ENCODE measurements around the gene XPOT. TPM values are rescaled to one million over a fixed set of nuclear protein-coding genes. Genes with fewer than 3 reads are reported as not detected.

Gene XPOT
- total and polyA plus RNA-seq, 9 donors = 13.2 to 170 (median 33.8) TPM

DNA sequence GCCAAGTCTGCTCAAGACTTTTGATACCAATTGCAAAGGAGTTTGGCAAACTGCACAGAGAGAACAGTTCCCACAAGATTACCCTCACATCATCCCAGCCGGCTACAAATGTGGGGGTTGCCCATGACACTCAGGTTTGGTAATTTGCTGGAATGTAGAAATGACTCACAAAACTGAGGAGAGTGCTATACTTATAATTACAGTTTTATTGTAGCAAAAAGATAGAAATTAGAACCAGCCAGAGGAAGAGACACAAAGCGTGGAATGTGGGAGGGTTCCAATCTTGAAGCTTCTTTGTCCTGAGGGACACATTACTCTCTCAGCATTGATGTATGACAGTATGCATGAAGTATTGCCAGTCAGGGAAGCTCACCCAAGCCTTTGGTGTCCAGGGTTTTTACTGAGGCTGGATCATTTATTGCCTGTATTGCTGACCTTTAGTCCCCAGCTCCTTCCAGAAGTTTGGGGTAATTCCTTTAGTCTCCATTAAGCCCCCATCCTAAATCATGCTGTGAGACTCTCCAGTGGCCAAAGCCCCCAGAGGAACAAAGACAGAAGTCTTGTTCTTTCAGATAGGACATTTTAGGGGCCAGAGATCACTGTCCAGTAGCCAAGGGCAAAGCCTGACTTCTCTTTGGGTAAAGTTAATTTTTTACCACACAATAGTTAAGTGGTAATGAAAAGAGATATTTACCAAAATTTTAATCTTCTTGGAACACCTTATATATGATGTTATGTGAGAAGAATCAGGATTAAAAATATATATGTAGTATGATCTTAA is 57.6 kb downstream of the XPOT start:
- WGBS, 3 donors = 35 to 52% (median 42%) methylated on average over 2 of the region's 2 CpGs
- Histone ChIP-seq H3K4me1 (ENCODE audit: insufficient read depth) (peaks cover 7% of the 10 kb centered on the region), H3K27me3 (peaks cover 2% of the 10 kb centered on the region), H3K4me3 (no peak overlapping the region), H3K36me3 (no peaks in the 10 kb centered on the region), H3K9me3 (no peaks in the 10 kb centered on the region), H3K27ac (no peak overlapping the region)
- TF ChIP-seq EP300 (IDR thresholded peaks at IDR 0.05) (no peak), POLR2A (IDR thresholded peaks at IDR 0.05) (no peak)
- TF ChIP-seq, protein P1, sequence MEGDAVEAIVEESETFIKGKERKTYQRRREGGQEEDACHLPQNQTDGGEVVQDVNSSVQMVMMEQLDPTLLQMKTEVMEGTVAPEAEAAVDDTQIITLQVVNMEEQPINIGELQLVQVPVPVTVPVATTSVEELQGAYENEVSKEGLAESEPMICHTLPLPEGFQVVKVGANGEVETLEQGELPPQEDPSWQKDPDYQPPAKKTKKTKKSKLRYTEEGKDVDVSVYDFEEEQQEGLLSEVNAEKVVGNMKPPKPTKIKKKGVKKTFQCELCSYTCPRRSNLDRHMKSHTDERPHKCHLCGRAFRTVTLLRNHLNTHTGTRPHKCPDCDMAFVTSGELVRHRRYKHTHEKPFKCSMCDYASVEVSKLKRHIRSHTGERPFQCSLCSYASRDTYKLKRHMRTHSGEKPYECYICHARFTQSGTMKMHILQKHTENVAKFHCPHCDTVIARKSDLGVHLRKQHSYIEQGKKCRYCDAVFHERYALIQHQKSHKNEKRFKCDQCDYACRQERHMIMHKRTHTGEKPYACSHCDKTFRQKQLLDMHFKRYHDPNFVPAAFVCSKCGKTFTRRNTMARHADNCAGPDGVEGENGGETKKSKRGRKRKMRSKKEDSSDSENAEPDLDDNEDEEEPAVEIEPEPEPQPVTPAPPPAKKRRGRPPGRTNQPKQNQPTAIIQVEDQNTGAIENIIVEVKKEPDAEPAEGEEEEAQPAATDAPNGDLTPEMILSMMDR (IDR thresholded peaks at IDR 0.05) = no peak
- DNase-seq = no peak
- intact Hi-C loops (cut with DNase I) = no loop called here

DNA sequence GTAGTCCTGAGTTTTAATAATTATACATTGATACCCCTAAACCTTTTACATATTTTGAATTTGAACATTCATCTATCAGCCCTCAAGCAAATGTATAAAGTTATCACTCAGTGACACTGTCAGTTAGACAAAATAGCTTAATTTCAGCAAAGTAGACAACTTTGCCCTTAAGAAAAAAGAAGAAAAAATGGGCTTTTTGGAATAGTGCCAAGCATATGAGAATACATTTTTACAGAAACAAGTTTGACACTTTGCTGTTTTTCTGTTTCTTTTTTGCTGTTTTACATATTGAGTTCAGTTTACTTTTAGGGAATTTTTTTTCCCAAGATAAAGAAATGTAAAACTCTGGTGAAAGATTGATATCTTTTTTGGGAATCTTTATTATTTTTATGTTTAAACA is 62.0 kb downstream of the XPOT start:
- intact Hi-C loops (cut with DNase I) = no loop called here
- DNase-seq = no peak

DNA sequence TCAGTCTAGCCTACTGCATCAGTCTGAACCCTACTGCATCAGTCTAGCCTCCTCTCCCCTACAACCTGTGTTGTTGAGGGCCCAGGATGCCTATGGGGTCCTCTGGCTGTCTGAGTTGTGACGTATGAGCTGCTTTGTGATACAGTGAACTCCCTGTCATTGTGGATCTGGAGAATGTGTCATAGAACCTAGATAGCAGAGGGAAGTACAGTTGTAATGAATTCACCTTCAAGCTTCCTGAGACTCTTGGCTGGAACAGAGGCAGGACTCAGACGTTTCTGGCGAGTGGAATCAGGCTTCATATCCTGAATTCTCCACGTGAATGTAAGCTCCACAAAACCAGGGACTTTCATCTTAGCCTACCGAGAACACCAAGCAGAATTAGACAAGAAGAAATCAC is 64.8 kb downstream of the XPOT start:
- DNase-seq = no peak
- 63 to 78% (median 69%) methylated on average over 5 of the region's 5 CpGs for WGBS, 3 donors
- Histone ChIP-seq H3K4me3 (no peak overlapping the region), H3K27me3 (no peaks in the 10 kb centered on the region), H3K27ac (no peak overlapping the region), H3K36me3 (no peaks in the 10 kb centered on the region), H3K9me3 (no peaks in the 10 kb centered on the region), H3K4me1 (ENCODE audit: insufficient read depth) (no peaks in the 10 kb centered on the region)
- TF ChIP-seq EP300 (IDR thresholded peaks at IDR 0.05) (no peak), POLR2A (IDR thresholded peaks at IDR 0.05) (no peak)
- TF ChIP-seq, protein P1 (IDR thresholded peaks at IDR 0.05) = no peak
- intact Hi-C loops (cut with DNase I) = no loop called here

More for the DNA sequence above, 62.0 kb downstream of the XPOT start:
- H3K27me3 ChIP-seq = peaks cover 2% of the 10 kb centered on the region
- H3K4me1 ChIP-seq (ENCODE audit: insufficient read depth) = no peaks in the 10 kb centered on the region
- H3K27ac ChIP-seq = no peak overlapping the region
- TF ChIP-seq, protein P1 (IDR thresholded peaks at IDR 0.05) = no peak
- TF ChIP-seq POLR2A (IDR thresholded peaks at IDR 0.05) = no peak
- H3K36me3 ChIP-seq = no peaks in the 10 kb centered on the region
- no peaks in the 10 kb centered on the region for H3K9me3 ChIP-seq
- no peak overlapping the region for H3K4me3 ChIP-seq

DNA sequence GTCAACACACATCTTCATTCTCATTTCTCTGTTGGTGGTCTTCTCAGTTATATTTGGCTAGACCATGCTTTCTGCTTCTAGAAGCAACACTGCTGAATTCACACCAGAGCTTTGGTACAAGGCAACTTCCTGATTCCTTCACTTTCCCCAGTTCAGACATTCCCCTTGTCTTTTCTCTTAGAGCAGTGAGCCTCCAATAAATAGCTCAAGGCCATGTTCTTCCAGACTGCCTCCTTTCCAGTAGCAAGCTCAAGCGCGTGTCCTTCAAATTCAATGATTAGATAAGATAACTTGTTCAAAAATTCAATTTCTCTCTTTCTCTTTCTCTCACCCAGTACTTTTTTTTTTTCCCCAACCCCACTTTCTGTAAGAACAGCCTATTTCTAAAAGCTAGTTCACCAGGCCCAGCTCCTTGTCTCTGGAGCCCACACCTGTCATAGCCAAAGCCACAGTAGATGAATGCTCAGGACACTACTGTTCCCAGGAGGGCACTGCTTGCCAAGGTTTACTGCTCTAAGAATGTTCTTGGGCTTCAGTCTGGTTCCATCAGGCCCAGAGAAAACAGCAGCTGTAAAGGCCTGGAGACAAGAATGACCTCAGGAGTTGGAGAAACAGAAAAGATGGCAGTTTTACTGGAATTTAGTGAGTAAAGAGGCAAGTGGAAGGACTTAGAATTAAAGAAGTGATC is 65.4 kb downstream of the XPOT start:
- DNase-seq = no peak
- no peak for TF ChIP-seq POLR2A (IDR thresholded peaks at IDR 0.05)
- no peak overlapping the region for H3K4me3 ChIP-seq
- H3K9me3 ChIP-seq = no peaks in the 10 kb centered on the region
- H3K27ac ChIP-seq = no peak overlapping the region
- no peaks in the 10 kb centered on the region for H3K36me3 ChIP-seq
- WGBS, 3 donors = 62 to 95% (median 76%) methylated on average over 2 of the region's 2 CpGs
- intact Hi-C loops (cut with DNase I) = no loop called here
- no peaks in the 10 kb centered on the region for H3K4me1 ChIP-seq (ENCODE audit: insufficient read depth)
- no peaks in the 10 kb centered on the region for H3K27me3 ChIP-seq

DNA sequence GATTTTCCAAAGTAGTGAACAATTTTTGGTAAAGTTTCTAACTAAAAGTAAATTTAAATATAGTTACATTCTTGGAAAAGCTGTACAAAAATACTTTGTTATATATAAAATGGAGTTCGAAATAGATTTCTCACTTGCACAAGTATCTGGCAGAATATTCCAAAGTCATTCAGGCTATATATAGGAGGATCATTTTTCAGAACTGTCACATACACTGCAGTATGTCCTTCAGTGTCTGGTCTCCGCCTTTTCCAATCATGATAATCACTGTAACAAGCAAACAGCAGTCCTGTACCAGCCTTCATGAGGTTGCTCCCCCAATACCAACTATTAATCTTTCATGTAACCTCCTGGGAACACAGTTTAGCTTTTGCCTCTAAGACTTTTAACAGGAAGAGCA is 66.3 kb downstream of the XPOT start:
- Histone ChIP-seq H3K4me3 (no peak overlapping the region), H3K9me3 (no peaks in the 10 kb centered on the region), H3K4me1 (ENCODE audit: insufficient read depth) (no peaks in the 10 kb centered on the region), H3K36me3 (no peaks in the 10 kb centered on the region), H3K27ac (no peak overlapping the region), H3K27me3 (no peaks in the 10 kb centered on the region)
- WGBS, 3 donors = 87 to 94% (median 88%) methylated on average over 2 of the region's 2 CpGs
- no peak for TF ChIP-seq EP300 (IDR thresholded peaks at IDR 0.05)
- TF ChIP-seq POLR2A (IDR thresholded peaks at IDR 0.05) = no peak
- TF ChIP-seq, protein P1 (IDR thresholded peaks at IDR 0.05) = no peak
- DNase-seq = no peak
- intact Hi-C loops (cut with DNase I) = no loop called here

Measured in ovary (tissue), 9 donors.